Glutamatergic neuron (in vitro differentiated cells): ENCODE measurements around the gene MYBBP1A. TPM values are rescaled to one million over a fixed set of nuclear protein-coding genes. Genes with fewer than 3 reads are reported as not detected.

Source experiments
- DNase-seq: peaks from one replicate; pipeline ENCODE4 v3.0.0; 2022
- H3K27ac Mint-ChIP-seq: one replicate; pipeline ENCODE4 v1.8.0; 2020; ENCODE audit warnings: mild to moderate bottlenecking, mixed read lengths, inconsistent platforms; ENCODE audit not compliant: unreplicated experiment
- H3K27me3 Mint-ChIP-seq: one replicate; pipeline ENCODE4 v1.8.0; 2020; ENCODE audit warnings: mild to moderate bottlenecking, moderate library complexity, mixed read lengths, inconsistent platforms; ENCODE audit not compliant: unreplicated experiment
- H3K36me3 Mint-ChIP-seq: one replicate; pipeline ENCODE4 v1.8.0; 2020; ENCODE audit warnings: mild to moderate bottlenecking, mixed read lengths, inconsistent platforms; ENCODE audit not compliant: unreplicated experiment
- H3K4me1 Mint-ChIP-seq: one replicate; pipeline ENCODE4 v1.8.0; 2020; ENCODE audit warnings: mild to moderate bottlenecking, low read depth, mixed read lengths, inconsistent platforms; ENCODE audit not compliant: unreplicated experiment
- H3K4me3 Mint-ChIP-seq: one replicate; pipeline ENCODE4 v1.8.0; 2020; ENCODE audit warnings: mild to moderate bottlenecking, mixed read lengths, inconsistent platforms; ENCODE audit not compliant: unreplicated experiment
- H3K9me3 Mint-ChIP-seq: one replicate; pipeline ENCODE4 v1.8.0; 2020; ENCODE audit warnings: mild to moderate bottlenecking, moderate library complexity, mixed read lengths, inconsistent platforms; ENCODE audit not compliant: unreplicated experiment
- CTCF ChIP-seq: fragments of 200-600 bp; sonication (generic); IDR thresholded peaks from one replicate; pipeline ENCODE4 v1.5.0; 2021; ENCODE audit not compliant: partially characterized antibody, unreplicated experiment
- total RNA-seq: library from RNA; stranded (reverse); fragmentation: NEBNext Ultra II Directional; extraction: Animal tissue kit (Norgen Biotek cat#: 25700); gene quantifications from one replicate; pipeline ENCODE4 v1.2.1, GENCODE V29; 2021; ENCODE audit not compliant: unreplicated experiment

The MYBBP1A gene
- total RNA-seq, 1 donor from 2014 or later: 44.8 TPM

- H3K27me3 Mint-ChIP-seq: peaks cover 9% of the 10 kb centered on the region
- peak overlapping the region; percentile 90 for H3K4me3 Mint-ChIP-seq
- H3K27ac Mint-ChIP-seq: peak overlapping the region; percentile 99
- no peaks in the 10 kb centered on the region for H3K9me3 Mint-ChIP-seq
- H3K4me1 Mint-ChIP-seq: peaks cover 19% of the 10 kb centered on the region
- H3K36me3 Mint-ChIP-seq: no peaks in the 10 kb centered on the region
- no peak for DNase-seq
- no peak for TF ChIP-seq CTCF
Observed at GRCh38 chr17:4555873-4556759, 932 bp upstream of the MYBBP1A start.

- Mint-ChIP-seq H3K9me3 (no peaks in the 10 kb centered on the region), H3K4me3 (peak overlapping the region; percentile 90), H3K27me3 (peaks cover 9% of the 10 kb centered on the region), H3K4me1 (peaks cover 15% of the 10 kb centered on the region), H3K27ac (no peak overlapping the region), H3K36me3 (no peaks in the 10 kb centered on the region)
- DNase-seq: no peak
- no peak for TF ChIP-seq CTCF
Observed at GRCh38 chr17:4554441-4554996, 665 bp downstream of the MYBBP1A start.

- Mint-ChIP-seq H3K27me3 (peaks cover 9% of the 10 kb centered on the region), H3K4me3 (peak overlapping the region; percentile 90), H3K27ac (no peak overlapping the region), H3K4me1 (peaks cover 15% of the 10 kb centered on the region), H3K36me3 (no peaks in the 10 kb centered on the region), H3K9me3 (no peaks in the 10 kb centered on the region)
- DNase-seq: no peak
- TF ChIP-seq CTCF: no peak
Observed at GRCh38 chr17:4553669-4554068, 1.5 kb downstream of the MYBBP1A start.

GRCh38 chr17:4551796-4552525 is 3.2 kb downstream of the MYBBP1A start:
- H3K4me1 Mint-ChIP-seq: peaks cover 15% of the 10 kb centered on the region
- no peak for DNase-seq
- H3K36me3 Mint-ChIP-seq: no peaks in the 10 kb centered on the region
- TF ChIP-seq CTCF: no peak
- no peak overlapping the region for H3K4me3 Mint-ChIP-seq
- peaks cover 6% of the 10 kb centered on the region for H3K27me3 Mint-ChIP-seq
- no peaks in the 10 kb centered on the region for H3K9me3 Mint-ChIP-seq
- H3K27ac Mint-ChIP-seq: no peak overlapping the region
